Stimulated activated CD8-positive, alpha-beta memory T cell treated with anti-CD3 and anti-CD28 coated beads, Interleukin-2, amount 100 ng/mL, for 1 hour (primary cell): ENCODE results near the gene PIK3R6.

Experiments used
- DNase-seq, 2 donors: peaks; one replicate each; pipeline ENCODE4 v3.0.0-alpha.2; 2020; ENCODE audit warnings: low read depth in 2 of 2

PIK3R6 gene, protein sequence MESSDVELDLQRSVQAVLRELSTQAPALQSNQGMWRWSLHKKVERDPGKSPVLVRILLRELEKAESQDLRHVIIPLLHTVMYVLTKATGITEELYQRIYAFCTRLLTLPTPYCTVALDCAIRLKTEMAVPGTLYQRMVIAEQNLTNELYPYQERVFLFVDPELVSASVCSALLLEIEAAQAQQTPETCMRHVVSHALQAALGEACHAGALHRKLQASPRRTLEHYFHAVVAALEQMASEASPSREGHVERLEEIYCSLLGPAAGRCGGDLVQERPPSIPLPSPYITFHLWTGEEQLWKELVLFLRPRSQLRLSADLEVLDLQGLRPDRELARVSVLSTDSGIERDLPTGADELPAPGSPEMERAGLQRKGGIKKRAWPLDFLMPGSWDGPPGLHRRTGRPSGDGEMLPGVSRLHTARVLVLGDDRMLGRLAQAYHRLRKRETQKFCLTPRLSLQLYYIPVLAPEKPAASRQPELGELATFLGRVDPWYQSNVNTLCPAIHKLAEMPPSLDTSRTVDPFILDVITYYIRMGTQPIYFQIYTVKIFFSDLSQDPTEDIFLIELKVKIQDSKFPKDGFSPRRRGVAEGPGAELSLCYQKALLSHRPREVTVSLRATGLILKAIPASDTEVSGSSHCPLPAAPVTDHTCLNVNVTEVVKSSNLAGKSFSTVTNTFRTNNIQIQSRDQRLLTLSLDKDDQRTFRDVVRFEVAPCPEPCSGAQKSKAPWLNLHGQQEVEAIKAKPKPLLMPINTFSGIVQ

DNA sequence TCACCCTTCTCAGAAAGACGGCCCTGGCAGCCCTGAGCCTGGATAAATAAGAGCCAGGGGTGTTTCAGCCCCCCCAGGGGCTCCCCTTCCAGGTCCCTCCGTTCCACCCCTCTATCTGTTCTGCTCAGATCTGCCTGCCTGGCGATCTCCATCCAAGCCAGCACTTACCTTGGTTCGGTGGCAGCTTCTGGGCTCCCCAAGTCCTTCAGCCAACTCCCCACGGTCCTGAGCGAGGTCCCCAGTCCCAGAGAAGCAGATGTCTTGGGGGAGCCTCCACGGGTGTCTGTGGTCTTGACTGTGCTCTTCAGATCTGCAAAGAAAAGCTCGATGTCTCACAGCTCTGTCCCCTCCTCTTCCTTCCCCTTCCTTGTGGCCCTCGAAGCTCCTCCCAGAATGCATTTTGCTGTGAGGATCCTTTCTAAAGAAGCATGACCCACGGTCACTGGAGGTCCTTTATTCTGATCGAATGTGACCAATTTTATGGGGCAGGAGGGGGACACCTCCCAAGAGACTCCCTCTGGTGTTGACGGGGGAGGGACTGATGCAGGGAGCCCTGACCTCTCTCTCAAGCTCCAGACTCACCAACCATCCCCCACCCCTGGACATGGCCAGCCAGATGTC is at the start of gene PIK3R6:
Gene PIK3R6, minus strand, starts transcription at position 314 of the 621 bp plus-strand sequence. CDS start 17,880 bp downstream, outside the sequence.
- DNase-seq: no peak

DNA sequence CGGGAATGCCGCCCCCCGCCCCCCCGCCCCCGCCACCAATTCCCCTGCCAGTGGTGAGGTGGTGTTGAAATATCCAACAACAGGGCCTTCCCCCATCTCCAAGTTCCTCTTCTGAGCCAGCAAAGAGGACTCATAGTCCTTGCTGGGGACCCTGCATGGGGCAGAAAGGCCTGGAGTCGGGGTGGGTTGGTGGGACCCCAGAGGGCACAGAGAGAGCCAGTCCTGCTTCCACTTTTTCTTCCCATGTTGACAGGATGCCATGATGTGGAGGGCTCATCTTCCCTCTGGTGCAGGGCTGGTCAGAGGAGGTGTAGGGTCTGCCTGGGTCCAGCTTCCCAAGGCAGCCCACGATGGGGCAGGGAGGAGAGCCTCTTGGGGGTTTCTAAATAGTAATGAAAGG is 49.0 kb upstream of the PIK3R6 start:
- no peak for DNase-seq

DNA sequence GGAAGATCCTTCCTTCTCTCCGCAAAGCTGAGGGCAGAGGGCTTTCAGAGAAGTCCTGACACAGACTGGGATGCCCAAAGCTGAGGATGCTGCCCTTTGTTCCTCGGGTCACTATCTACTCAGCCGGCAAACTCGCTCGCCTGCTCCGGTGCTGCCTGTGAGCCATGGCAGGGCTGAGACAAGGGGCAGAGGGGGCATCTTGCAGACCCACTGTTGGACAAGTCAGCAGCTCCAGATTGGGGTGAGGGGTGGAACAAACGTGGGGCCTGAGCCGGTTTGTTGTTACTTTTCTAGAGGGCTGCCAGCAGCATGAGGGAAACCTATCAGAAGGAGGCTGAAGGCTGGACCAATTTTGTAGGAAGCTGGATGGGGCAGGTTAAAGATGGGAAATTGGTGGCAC is 47.1 kb upstream of the PIK3R6 start:
- DNase-seq: no peak

DNA sequence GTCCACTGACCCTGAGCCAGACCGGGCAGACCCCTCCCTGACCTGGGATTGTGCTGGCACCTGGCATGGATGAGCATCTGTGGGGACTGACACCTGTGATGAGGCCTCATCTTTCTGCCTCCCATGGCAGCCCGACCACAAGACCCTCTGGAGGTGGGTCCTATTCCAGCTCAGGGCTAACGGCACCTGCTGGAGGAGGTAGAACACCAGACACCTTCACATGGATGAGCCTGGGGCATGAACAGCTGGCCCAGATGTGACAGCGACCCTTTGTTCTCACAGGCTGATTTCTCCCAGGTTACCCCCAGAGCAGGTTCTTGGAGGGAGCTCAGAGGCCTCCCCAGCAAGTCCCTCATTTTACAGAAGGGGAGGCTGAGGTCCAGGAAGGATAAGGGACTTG is 46.4 kb upstream of the PIK3R6 start:
- no peak for DNase-seq

DNA sequence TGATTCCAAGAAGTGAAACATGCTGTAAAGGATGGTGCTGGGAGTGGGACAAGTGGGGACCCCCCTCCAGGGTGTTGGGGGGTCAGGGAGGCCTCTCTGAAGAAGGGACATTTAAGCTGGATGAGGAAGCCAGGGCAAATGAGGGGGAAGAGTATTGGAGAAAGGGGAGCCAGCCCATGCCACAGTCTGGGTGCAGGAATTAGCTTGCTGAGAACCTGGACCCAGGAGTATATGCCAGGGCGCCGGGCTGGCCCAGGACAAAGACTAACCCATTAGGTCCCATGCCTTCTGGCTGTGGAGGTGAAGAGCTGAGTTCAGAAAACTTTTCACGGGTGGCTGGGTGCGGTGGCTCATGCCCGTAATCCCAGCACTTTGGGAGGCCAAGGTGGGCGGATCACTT is 45.6 kb upstream of the PIK3R6 start:
- DNase-seq: no peak

DNA sequence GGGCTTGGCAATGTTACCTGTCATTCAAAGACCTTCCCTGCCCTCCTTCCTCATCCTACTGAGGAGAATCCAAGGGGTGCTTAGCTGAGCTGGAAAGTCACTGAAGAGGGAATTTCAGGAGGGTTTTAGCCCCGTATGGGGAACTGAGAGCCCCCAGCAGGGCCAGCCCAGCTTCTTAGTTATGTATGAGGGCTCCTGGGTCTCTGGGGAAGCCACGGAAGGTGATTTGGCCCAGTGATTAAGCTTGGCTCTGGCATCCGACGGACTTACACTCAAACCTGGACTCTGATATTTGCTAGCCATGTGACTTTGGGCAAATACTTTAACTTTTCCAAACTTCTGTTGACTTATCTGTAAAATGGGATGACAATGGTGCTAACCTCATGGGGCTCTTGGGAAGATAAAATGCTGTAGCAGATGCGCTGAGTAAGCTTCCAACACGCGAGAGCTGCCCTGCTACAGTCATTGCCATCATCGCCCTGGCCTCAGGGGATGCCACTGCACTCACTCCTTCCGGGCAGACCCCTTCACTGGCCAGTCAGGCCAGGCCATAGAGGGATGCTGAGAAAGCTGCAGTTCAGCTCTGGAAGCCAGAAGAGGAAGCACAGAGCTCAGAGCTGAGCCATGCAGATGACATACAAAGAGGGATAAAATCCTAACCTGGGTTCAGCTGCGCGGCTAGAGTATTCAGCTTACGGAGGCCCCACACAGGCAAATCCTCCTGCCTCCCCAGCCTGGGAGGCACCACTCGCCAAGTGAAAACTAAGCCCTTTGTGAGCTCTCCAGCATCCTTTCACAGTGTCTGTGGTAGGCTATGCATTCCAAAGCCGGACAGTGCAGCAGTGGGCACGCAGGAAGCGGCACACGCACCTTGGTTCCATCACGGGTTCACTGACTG is 44.9 kb upstream of the PIK3R6 start:
- no peak for DNase-seq

DNA sequence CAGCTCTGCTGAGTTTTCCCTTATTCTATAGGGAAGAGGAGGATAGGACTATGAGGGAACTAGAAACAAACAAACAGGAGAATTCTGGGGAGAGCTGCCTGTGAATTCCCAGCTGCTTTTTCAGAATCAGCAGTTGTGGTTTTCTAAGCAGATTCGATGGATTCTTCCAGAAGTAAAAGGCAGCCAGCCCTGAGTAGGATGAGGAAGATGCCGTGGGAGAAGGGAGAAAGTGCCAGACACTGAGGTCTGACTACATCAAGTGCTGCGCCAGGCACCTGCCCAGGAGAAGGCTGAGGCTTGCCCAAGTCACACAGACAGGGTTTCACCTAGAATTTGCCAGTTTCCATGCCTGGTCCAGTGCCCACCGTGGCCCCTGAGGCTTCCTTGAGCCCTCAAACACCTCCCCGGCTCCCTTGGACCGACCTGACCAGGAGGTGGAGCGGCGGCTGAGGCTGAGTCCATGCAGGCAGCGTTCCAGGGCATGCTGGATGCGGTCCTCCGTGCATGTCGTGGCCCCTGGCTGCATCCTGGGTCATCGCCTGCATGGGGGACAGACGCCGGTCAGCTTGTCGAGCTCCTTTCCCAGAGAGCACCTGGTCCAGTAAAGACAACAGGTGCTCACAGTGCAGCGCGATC is 43.6 kb upstream of the PIK3R6 start:
- no peak for DNase-seq

DNA sequence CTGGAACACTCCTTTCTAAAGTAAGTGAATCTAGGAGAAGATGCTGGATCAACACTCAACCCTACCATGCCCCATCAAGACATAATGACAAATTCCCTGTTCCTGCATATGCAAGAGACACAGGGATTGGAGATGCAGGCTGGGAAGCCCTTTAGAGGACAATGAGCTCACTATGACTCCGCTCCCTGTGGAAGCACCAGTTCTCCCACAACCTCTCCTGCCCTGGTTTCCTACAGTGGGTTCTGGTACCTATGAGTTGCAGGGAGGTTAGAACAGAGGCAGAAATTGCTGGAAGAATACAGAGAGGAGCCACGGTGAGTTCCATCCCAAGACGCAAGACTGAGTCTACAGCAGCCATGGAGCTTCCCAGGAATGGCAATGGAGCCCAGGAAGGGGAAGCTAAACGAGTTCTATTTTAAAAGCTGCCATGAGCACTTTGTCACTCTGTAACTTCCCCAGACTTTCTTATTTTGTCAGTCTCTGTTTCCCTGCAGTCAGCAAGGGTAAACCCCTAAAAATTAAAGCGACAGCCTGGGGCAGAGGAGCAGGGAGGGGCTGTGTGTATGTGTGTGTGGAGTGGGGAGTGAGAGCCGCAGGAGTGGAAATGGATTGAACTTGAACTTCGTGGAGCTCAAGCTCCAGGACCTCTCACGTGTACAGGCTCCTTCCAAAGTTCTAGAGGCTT is 42.3 kb upstream of the PIK3R6 start:
- DNase-seq: no peak

DNA sequence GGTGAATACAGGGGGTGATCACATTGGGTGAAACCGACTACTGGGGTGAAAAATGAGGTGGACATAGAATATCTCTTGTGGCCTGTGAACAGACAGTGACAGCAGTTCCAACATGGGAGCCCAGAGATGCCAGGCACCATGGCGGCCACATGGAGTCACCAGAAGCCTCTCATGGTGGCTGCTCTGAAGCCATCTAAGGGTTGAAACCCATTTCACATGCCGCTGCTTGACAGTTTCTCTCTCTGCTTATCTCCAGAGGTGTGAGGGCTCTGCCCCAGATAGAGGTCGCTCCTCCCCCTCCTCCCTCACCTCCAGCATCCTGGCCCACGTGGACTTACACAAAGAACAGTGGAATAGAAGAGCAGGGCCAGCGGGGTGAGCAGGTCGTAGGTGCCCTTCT is 37.9 kb upstream of the PIK3R6 start:
- DNase-seq: no peak

DNA sequence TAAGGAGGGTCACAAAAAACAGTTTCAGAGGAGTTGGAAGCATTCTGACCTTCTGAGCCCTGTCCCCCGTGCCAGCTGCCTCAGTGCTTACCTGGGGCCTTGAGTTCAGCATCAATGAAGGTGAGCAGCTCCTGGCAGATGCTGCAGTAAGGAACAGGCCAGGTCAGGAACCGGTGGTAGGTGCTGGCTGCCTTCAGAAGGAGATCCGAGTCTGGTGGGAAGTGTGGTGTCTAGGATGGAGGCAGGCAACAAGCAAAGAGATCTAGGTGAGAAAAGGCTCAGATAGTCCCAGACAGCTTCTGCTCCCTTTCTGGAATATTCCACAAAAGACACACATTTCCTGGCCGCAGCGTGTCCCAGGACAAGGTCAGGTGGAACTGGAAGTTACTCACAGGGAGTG is 37.2 kb upstream of the PIK3R6 start:
- no peak for DNase-seq

DNA sequence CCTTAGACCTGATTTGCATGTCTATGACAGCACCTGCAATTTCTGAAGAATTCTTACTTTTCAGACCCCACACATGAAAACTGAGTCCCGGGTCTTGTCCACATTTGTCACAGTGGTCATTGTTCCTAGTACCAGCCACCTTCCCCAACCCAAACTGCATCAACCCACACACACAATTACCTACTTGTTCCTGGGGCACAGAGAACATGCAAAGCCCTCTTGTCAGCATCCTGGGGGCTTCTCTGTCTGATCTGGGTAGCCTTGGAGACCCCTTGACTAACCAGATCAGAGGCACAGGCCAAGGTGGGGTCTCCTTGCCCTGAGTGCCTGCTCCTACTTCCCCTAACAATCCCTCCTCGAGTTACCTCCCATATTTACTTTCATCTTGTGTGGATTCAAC is 36.7 kb upstream of the PIK3R6 start:
- DNase-seq: no peak

DNA sequence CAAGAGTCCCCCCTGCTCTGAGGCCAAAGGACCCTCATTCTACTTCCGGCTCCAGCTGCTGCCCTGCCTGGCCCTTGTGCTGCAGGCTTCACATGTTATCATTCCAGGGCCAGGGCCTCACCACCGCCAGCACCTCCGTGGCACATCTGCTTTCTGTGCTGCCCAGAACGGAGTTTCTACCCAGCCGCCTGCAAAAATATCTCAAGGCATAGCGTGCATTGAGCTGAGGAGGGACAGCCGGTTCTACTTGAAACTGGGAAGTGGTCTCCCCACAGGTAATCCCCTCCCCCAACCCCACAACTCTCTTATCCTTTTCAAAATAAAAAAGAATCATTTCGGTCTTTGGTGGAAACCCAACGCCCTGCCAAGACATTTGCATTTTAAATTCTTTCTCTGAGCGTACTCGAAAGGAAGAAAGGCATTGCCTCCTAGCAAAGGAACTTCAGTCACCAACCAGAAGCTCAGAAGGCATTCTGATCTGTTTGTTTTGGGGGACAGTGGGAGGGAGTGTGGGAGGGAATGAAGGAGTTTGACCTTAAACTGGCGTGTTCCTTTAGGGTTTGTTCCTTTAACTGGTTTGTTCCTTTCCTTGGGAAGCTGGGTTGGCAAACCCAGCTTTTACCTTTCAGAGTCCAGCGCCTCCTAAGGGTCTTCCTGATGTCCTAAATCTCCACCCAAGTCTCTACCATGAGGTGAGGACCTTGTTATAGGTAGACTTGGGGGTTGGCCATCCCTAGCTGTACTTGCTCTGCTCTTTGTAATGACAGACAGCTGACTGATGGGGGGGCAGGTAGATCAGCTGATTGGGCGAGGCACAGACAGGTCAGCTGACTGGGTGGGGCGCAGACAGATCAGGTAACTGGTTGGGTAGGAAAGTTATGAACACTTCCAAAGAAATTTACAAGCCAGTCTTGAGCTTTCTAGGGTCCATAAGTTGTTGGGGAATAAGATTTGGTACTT is 33.4 kb upstream of the PIK3R6 start:
- DNase-seq: no peak

DNA sequence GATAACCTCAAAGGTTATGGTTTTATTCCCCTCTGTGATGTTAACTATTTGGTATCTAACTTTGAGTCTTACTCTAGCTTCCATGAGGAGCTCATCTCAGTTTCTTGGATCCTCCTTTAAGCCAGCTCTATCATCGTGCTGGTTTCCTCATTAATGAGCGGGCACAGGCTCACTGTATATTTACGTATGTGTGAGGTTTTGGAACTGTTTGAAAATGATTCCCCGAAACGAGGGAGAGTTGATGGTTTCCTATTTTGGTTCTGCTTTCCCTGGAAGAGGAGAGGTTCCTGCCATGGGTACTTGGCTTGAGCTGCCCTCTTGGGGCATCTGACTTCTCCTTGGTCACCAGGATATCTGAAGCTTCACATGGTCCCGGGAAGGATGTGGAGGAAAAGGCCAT is 32.7 kb upstream of the PIK3R6 start:
- DNase-seq: no peak

DNA sequence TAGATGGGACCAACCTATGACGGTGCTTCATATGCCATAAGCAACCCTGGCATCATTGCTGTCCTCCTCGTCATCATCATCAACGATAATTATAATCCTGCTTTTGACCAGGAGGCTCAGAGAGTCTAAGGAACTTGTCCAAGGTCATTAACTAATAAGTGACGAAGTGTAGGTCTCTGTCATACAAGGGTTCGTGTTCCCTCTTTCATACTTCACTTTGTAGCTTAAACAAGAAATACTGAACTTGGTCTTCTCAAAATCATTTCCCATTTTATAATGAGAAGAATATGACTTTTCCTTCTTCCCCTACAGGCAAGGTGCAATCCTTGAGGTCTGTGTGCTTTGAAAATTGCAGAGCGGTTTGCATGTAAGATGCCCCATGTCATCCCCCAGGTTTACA is 31.2 kb upstream of the PIK3R6 start:
- no peak for DNase-seq

DNA sequence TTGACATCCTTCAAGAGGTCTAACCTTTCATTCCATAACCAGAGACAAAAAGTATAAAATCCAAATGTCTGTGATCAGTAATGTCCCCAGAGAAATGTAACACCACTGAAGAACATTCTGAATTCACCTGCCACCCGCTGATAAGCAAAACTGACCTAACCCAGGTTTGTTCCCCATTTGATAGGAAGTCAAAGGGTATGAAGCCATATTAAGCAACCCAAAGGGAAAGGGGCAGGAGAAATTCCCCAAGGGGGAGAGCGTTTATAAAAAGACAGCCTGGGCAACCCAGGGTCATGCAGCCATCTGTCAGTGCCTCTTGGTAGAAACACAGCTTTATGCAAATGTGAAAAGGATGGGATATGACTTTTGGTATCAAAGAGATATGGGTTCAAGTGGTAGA is 30.7 kb upstream of the PIK3R6 start:
- no peak for DNase-seq

DNA sequence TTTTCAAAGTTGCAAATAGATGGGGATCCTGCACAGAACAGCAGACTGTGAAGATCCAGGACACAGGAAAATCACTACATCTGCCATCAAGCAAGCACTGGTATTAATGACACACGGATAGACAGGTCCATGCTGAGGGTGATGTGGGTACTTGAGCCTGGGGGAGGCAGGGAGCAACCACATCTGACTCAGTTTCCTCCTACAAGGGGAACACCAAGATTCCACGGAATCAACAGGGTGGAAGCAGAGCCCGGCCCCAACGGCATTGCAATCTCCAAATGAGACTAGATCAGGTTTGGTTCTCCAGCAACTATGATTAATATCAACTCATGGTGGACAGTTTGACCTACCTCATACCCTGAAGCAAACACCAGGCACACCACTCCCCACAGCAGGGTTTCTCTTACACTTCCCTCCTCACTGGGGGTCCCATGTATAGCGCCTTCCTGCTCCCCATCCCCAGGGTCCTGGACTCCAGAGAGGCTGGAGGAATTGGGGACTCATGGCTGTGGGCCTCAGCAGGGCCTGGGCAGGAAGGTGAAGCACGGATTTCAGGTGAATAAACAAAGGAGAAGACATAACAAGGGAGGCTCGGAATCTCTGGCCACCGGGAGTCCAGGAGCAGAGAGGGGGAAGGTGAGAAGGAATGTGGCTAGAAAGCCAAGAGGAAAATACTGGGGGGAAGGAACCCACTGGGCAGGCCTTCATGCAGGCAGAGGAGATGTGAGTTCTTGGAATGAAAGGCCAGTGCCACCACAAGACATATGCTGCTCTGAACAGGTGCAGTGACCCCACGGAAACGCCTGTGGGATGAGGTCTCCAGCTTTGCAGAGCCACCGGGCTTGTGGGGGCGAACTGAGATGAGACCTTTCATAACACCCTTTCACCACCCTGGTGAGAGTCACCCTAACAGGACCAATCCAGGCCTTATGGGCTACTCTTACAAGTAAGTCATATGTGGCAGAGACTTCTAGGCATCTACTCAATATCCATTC is 29.5 kb upstream of the PIK3R6 start:
- DNase-seq: no peak

DNA sequence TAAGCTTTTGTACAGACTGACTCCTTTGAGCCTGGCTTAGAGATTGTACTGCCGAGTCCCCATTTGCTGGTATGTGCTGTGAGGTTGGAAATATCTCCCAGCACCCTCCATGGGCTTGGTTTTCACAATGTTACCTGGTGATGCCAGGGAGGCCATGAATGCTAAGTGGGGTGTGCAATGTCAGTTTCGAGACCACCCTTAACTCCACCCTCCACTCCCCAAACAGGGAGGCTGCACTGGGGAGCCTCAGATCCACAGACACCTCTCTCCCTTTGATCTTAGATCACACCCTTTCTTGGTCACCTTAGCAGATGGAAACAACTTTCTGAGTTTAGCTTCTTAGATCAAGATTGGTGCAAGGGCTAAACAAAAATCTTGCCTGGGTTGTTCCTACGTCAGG is 28.6 kb upstream of the PIK3R6 start:
- DNase-seq: no peak
